ENCODE results near the gene MAPK10.

Gene MAPK10

GRCh38 chr4:86100539-86101215 lies 259.2 kb downstream of the MAPK10 start:
- DNase-seq (ENCODE audit: low spot score), result no peak
- no peak for TF ChIP-seq CTCF (conservative IDR thresholded peaks at IDR 0.05; ENCODE audit: low read depth)
- ChIA-PET POLR2A (ENCODE audit: low non-redundant PET) (no interaction called here), CTCF (no interaction called here)
- H3K27ac ChIP-seq, result no peak overlapping the region

- POLR2A ChIA-PET (ENCODE audit: low non-redundant PET), result no interaction called here
Observed at GRCh38 chr4:86099348-86099747, 260.5 kb downstream of the MAPK10 start.

GRCh38 chr4:86098691-86099090 lies 261.2 kb downstream of the MAPK10 start:
- H3K27ac ChIP-seq, result no peak overlapping the region
- CTCF ChIA-PET, result interaction anchor here (0.8 kb wide), 1 partner anchor 14 kb away, joined by 3 read pairs; no protein-coding TSS in a partner anchor
- no peak for TF ChIP-seq CTCF (conservative IDR thresholded peaks at IDR 0.05; ENCODE audit: low read depth)
- no peak for DNase-seq (ENCODE audit: low spot score)
- POLR2A ChIA-PET (ENCODE audit: low non-redundant PET), result no interaction called here

More at GRCh38 chr4:86099348-86099747, 260.5 kb downstream of the MAPK10 start:
- DNase-seq (ENCODE audit: low spot score), result no peak
- CTCF ChIA-PET, result no interaction called here
- no peak for TF ChIP-seq CTCF (conservative IDR thresholded peaks at IDR 0.05; ENCODE audit: low read depth)
- H3K27ac ChIP-seq, result no peak overlapping the region

GRCh38 chr4:86096373-86096772 lies 263.5 kb downstream of the MAPK10 start:
- ChIA-PET CTCF (no interaction called here), POLR2A (ENCODE audit: low non-redundant PET) (no interaction called here)
- H3K27ac ChIP-seq, result no peak overlapping the region
- TF ChIP-seq CTCF (conservative IDR thresholded peaks at IDR 0.05; ENCODE audit: low read depth), result no peak
- DNase-seq (ENCODE audit: low spot score), result no peak

GRCh38 chr4:86092684-86093083 lies 267.2 kb downstream of the MAPK10 start:
- TF ChIP-seq CTCF (conservative IDR thresholded peaks at IDR 0.05; ENCODE audit: low read depth), result no peak
- no peak overlapping the region for H3K27ac ChIP-seq
- peak; percentile 44 for DNase-seq (ENCODE audit: low spot score)
- ChIA-PET POLR2A (ENCODE audit: low non-redundant PET) (no interaction called here), CTCF (no interaction called here)

- POLR2A ChIA-PET (ENCODE audit: low non-redundant PET), result no interaction called here
- CTCF ChIA-PET, result no interaction called here
- DNase-seq (ENCODE audit: low spot score), result no peak
- no peak for TF ChIP-seq CTCF (conservative IDR thresholded peaks at IDR 0.05; ENCODE audit: low read depth)
- no peak overlapping the region for H3K27ac ChIP-seq
Observed at GRCh38 chr4:86091201-86091600, 268.7 kb downstream of the MAPK10 start.

Measured in RWPE1 (cell line).